SK-N-MC (cell line): Measurements from ENCODE around the gene PTBP2.
A peak's percentile ranks its signal among the peaks of the same experiment; 100 is the strongest.

Source experiments
- DNase-seq: peaks from one replicate; pipeline ENCODE4 v3.0.0-alpha.2; 2011; ENCODE audit warnings: low read depth, low spot score
- H3K27ac ChIP-seq: fragments of 200-600 bp; sonication (generic); 2 replicates; pipeline ENCODE4 v1.5.1; 2016; ENCODE audit warnings: mixed run types
- H3K36me3 ChIP-seq: fragments of 200-600 bp; sonication (generic); 2 replicates; pipeline ENCODE4 v1.6.1; 2017; ENCODE audit warnings: antibody characterized with exemption, low read length, mixed read lengths; ENCODE audit not compliant: insufficient read depth
- H3K4me3 ChIP-seq: fragments of 200-600 bp; sonication (generic); 2 replicates; pipeline ENCODE4 v1.5.1; 2016
- H3K9ac ChIP-seq: fragments of 200-600 bp; sonication (generic); 2 replicates; pipeline ENCODE4 v1.8.0; 2017; ENCODE audit warnings: mixed run types, mixed read lengths; ENCODE audit not compliant: insufficient read length
- H3K9me3 ChIP-seq: fragments of 200-600 bp; sonication (generic); 2 replicates; pipeline ENCODE4 v1.6.1; 2017; ENCODE audit warnings: low read depth, mild to moderate bottlenecking, antibody characterized with exemption, low read length, moderate library complexity, mixed read lengths
- EZH2 ChIP-seq: fragments of 200-600 bp; sonication (generic); IDR thresholded peaks from one replicate; pipeline ENCODE4 v1.6.1; 2017; ENCODE audit warnings: antibody characterized with exemption
- FOXP2 ChIP-seq: optimal IDR thresholded peaks from 2 replicates; pipeline ENCODE3; 2011; ENCODE audit warnings: mild to moderate bottlenecking, moderate library complexity; ENCODE audit not compliant: insufficient read depth; ENCODE audit errors: extremely low read length, control extremely low read depth
- POLR2AphosphoS5 ChIP-seq: IDR thresholded peaks from 2 replicates; pipeline ENCODE4 v1.6.1; 2012; ENCODE audit warnings: mild to moderate bottlenecking, low read depth, low read length, borderline replicate concordance

PTBP2 gene

GRCh38 chr1:96721416-96722160 lies at the start of gene PTBP2:
Gene PTBP2, plus strand, starts transcription at chr1:96721784. Its CDS starts 81 bp downstream, at chr1:96721865.
- Histone ChIP-seq H3K9me3 (peaks cover 8% of the 10 kb centered on the region; the same call in 1 of the 2 replicates), H3K4me3 (peak within 1 kb of the TSS; percentile 91), H3K27ac (peak within 1 kb of the TSS; percentile 92), H3K36me3 (peaks cover 41% of the 10 kb centered on the region), H3K9ac (peak within 1 kb of the TSS; percentile 99)
- TF ChIP-seq EZH2, result no peak
- peak; percentile 21 for TF ChIP-seq FOXP2
- TF ChIP-seq POLR2AphosphoS5, result peak; percentile 60
- DNase-seq, result no peak

- TF ChIP-seq POLR2AphosphoS5, result no peak
- TF ChIP-seq EZH2, result no peak
- TF ChIP-seq FOXP2, result no peak
- H3K9me3 ChIP-seq, result no peaks in the 10 kb centered on the region
- no peaks in the 10 kb centered on the region for H3K36me3 ChIP-seq
- DNase-seq, result no peak
- H3K27ac ChIP-seq, result no peak overlapping the region
- H3K4me3 ChIP-seq, result no peak overlapping the region
- H3K9ac ChIP-seq, result no peak overlapping the region
Observed at GRCh38 chr1:96674915-96675314, 46.7 kb upstream of the PTBP2 start.

GRCh38 chr1:96682056-96682455 lies 39.5 kb upstream of the PTBP2 start:
- H3K36me3 ChIP-seq, result no peaks in the 10 kb centered on the region
- H3K27ac ChIP-seq, result no peak overlapping the region
- H3K9me3 ChIP-seq, result no peaks in the 10 kb centered on the region
- no peak overlapping the region for H3K9ac ChIP-seq
- no peak overlapping the region for H3K4me3 ChIP-seq
- TF ChIP-seq EZH2 (no peak), FOXP2 (no peak), POLR2AphosphoS5 (no peak)
- no peak for DNase-seq

GRCh38 chr1:96683931-96684330 lies 37.7 kb upstream of the PTBP2 start:
- no peak overlapping the region for H3K4me3 ChIP-seq
- no peak overlapping the region for H3K9ac ChIP-seq
- no peaks in the 10 kb centered on the region for H3K9me3 ChIP-seq
- H3K27ac ChIP-seq, result no peak overlapping the region
- no peaks in the 10 kb centered on the region for H3K36me3 ChIP-seq
- TF ChIP-seq POLR2AphosphoS5, result no peak
- TF ChIP-seq FOXP2, result no peak
- TF ChIP-seq EZH2, result no peak
- DNase-seq, result no peak

- Histone ChIP-seq H3K9ac (no peak overlapping the region), H3K27ac (no peak overlapping the region), H3K4me3 (no peak overlapping the region), H3K9me3 (no peaks in the 10 kb centered on the region), H3K36me3 (no peaks in the 10 kb centered on the region)
- no peak for DNase-seq
- no peak for TF ChIP-seq FOXP2
- TF ChIP-seq POLR2AphosphoS5, result no peak
- no peak for TF ChIP-seq EZH2
Observed at GRCh38 chr1:96684744-96685143, 36.8 kb upstream of the PTBP2 start.

GRCh38 chr1:96688767-96689166 lies 32.8 kb upstream of the PTBP2 start:
- Histone ChIP-seq H3K27ac (no peak overlapping the region), H3K9me3 (no peaks in the 10 kb centered on the region), H3K36me3 (no peaks in the 10 kb centered on the region), H3K9ac (no peak overlapping the region), H3K4me3 (no peak overlapping the region)
- DNase-seq, result no peak
- TF ChIP-seq EZH2, result no peak
- TF ChIP-seq FOXP2, result no peak
- no peak for TF ChIP-seq POLR2AphosphoS5

- no peak for DNase-seq
- Histone ChIP-seq H3K9ac (no peak overlapping the region), H3K4me3 (no peak overlapping the region), H3K27ac (no peak overlapping the region), H3K36me3 (no peaks in the 10 kb centered on the region), H3K9me3 (no peaks in the 10 kb centered on the region)
- no peak for TF ChIP-seq POLR2AphosphoS5
- no peak for TF ChIP-seq FOXP2
- no peak for TF ChIP-seq EZH2
Observed at GRCh38 chr1:96695954-96696353, 25.6 kb upstream of the PTBP2 start.

- no peaks in the 10 kb centered on the region for H3K9me3 ChIP-seq
- no peak for DNase-seq
- no peaks in the 10 kb centered on the region for H3K36me3 ChIP-seq
- no peak overlapping the region for H3K9ac ChIP-seq
- no peak overlapping the region for H3K4me3 ChIP-seq
- no peak for TF ChIP-seq EZH2
- TF ChIP-seq POLR2AphosphoS5, result no peak
- no peak for TF ChIP-seq FOXP2
- H3K27ac ChIP-seq, result no peak overlapping the region
Observed at GRCh38 chr1:96698342-96698983, 23.1 kb upstream of the PTBP2 start.

GRCh38 chr1:96703186-96703585 lies 18.4 kb upstream of the PTBP2 start:
- Histone ChIP-seq H3K4me3 (no peak overlapping the region), H3K36me3 (no peaks in the 10 kb centered on the region), H3K27ac (no peak overlapping the region), H3K9me3 (no peaks in the 10 kb centered on the region), H3K9ac (no peak overlapping the region)
- DNase-seq, result no peak
- TF ChIP-seq EZH2 (no peak), POLR2AphosphoS5 (no peak), FOXP2 (no peak)
